ENCODE measurements around the gene AK5.

The AK5 gene

DNA sequence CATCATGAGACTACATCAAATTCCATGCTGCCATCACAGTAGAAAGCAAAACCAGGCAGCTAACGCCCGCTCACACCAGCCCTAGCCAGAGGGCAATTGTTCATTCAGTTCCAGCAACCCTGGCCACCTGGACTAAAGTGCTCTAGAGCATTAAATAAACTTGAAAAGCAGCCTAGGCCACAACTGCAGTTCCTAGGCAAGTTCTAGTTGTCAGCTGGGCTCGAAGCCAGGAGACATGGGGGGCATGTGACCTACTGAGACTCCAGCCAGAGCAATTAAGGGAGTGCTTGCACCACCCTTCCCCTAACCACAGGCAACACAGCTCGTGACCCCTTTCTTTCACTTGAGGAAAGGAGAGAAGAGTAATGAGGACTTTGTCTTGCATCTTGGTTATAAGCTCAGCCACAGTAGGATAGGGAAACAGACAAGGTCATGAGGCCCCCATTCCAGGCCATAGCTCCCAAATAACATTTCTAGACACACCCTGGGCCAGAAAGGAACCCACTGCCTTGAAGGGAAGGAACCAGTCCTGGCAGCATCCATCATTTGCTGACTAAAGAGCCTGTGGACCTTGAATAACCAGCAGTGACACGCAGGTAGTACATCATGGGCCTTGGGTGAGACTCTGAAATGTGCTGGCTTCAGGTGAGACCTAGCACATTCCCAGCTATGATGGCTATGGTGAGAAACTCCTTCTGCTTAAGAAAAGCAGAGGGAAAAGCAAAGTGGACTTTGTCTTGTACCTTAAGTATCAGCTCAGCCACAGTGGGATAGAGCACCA is 323.6 kb downstream of the AK5 start:
- no peak for DNase-seq (ENCODE audit: low spot score)

DNA sequence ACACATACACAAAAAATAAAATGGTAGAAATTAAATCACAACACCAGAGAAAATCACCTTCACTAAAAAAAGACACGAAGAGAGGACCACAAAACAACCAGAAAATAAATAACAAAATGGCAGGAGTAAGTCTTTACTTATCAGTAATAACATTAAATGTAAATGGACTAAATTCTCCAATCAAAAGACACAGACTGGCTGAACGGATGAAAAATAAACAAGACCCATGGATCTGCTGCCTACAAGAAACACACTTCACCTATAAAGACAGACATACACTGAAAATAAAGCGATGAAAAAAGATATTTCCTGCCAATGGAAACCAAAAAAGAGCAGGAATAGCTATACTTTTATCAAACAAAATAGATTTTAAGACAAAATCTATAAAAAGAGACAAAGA is 327.1 kb downstream of the AK5 start:
- DNase-seq (ENCODE audit: low spot score) = no peak
